ENCODE results near the gene SLC1A2.

The SLC1A2 gene

DNA sequence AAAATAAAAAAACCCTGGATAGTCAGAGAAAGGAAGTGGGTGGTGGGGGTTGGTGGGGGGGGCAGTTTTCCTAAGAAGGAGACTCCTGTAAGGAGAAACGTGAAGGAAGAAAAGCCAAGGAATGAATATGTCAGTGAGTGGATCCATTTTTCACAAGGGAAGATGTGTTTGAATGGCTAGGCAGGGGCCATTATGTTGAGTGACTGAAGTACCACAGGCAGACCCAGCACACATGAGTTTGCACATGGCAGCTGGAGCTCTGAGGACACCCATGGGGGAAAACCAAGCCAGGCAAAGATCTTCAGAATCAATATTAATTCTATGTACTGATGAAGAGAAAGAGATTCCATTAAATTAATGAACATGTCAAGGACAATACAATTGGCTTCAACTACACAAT is 212.7 kb downstream of the SLC1A2 start:
- Histone ChIP-seq H3K27ac (no peak overlapping the region), H3K4me3 (ENCODE audit: low read depth in 1 of 2, low read length in 1 of 2) (no peak overlapping the region), H3K27me3 (no peaks in the 10 kb centered on the region), H3K9me3 (no peaks in the 10 kb centered on the region), H3K36me3 (peaks cover 29% of the 10 kb centered on the region), H3K4me1 (ENCODE audit: control insufficient read depth in 1 of 2, insufficient read depth in 1 of 2, low read depth in 1 of 2, low read length in 1 of 2) (peaks cover 32 to 43% of the 10 kb centered on the region in 2 experiments)
- TF ChIP-seq, protein P1, sequence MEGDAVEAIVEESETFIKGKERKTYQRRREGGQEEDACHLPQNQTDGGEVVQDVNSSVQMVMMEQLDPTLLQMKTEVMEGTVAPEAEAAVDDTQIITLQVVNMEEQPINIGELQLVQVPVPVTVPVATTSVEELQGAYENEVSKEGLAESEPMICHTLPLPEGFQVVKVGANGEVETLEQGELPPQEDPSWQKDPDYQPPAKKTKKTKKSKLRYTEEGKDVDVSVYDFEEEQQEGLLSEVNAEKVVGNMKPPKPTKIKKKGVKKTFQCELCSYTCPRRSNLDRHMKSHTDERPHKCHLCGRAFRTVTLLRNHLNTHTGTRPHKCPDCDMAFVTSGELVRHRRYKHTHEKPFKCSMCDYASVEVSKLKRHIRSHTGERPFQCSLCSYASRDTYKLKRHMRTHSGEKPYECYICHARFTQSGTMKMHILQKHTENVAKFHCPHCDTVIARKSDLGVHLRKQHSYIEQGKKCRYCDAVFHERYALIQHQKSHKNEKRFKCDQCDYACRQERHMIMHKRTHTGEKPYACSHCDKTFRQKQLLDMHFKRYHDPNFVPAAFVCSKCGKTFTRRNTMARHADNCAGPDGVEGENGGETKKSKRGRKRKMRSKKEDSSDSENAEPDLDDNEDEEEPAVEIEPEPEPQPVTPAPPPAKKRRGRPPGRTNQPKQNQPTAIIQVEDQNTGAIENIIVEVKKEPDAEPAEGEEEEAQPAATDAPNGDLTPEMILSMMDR (IDR thresholded peaks at IDR 0.05): no peak

- H3K27me3 ChIP-seq: no peaks in the 10 kb centered on the region
- H3K4me3 ChIP-seq (ENCODE audit: low read depth in 1 of 2, low read length in 1 of 2): no peak overlapping the region
- TF ChIP-seq, protein P1 (IDR thresholded peaks at IDR 0.05): no peak
- H3K27ac ChIP-seq: peak overlapping the region; percentile 76
- peaks cover 20 to 29% of the 10 kb centered on the region in 2 experiments for H3K4me1 ChIP-seq (ENCODE audit: control insufficient read depth in 1 of 2, insufficient read depth in 1 of 2, low read depth in 1 of 2, low read length in 1 of 2)
- H3K36me3 ChIP-seq: peaks cover 47% of the 10 kb centered on the region
- no peaks in the 10 kb centered on the region for H3K9me3 ChIP-seq
These were observed 214.7 kb downstream of the SLC1A2 start for GRCh38 chr11:35204614-35205013.
